KOPT-K1 (cell line): ENCODE measurements around the gene FAM111A.

Source experiments
- H3K27ac ChIP-seq: fragments of 200-600 bp; sonication (generic); 2 replicates; pipeline ENCODE4 v1.5.1; 2016; ENCODE audit warnings: antibody characterized with exemption, mild to moderate bottlenecking, low read depth, low read length; ENCODE audit not compliant: poor library complexity, severe bottlenecking
- H3K36me3 ChIP-seq: fragments of 200-600 bp; sonication (generic); 2 replicates; pipeline ENCODE4 v1.5.1; 2017; ENCODE audit warnings: antibody characterized with exemption, mild to moderate bottlenecking, low read length, moderate library complexity; ENCODE audit not compliant: insufficient read depth
- H3K9me3 ChIP-seq: fragments of 200-600 bp; sonication (generic); 2 replicates; pipeline ENCODE4 v1.5.1; 2017; ENCODE audit warnings: antibody characterized with exemption, low read length, mild to moderate bottlenecking; ENCODE audit not compliant: insufficient read depth, poor library complexity, severe bottlenecking

The FAM111A gene

DNA sequence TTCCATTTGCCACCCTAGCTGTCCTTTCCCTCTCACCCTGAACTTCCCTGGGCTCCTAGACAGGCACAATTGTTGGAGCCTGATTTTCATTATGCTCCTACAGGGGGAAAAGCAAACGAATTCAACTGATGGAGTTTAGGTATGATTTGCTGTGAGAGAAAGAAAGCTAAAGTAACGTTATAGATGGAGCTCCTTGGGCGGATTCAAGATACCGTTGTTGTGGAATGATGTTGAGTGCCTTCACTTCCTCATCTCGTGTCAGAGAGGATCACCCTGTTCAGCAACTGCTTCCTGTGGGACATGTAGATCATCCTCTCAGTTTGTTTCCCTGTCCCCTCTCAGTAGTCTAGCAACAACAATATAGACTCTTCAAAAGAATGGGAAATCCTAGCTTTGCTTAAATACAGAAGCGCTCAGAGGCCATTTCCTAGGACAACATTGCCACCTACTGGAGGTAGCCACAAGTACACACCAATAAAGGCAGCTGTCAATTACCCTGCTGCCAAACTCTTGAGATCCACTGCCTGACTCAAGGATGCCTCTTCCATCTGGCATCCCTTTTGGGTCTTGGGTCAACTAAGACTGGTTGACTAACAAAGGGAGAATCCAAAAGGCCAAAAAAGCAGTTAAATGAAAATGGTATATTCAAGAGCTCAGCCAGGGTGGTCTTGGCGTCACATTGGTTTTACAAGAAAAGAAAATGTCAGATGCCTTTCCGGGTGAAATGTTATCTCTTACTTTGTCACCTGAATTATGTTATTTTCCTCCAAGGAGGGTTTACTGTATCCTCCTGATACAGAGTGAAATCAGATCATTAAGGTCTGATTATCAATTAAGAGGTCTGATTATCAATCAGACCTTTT lies 15.8 kb downstream of the FAM111A start:
- H3K9me3 ChIP-seq: no peaks in the 10 kb centered on the region
- no peak overlapping the region for H3K27ac ChIP-seq
- peaks cover 18% of the 10 kb centered on the region for H3K36me3 ChIP-seq

- Histone ChIP-seq H3K9me3 (no peaks in the 10 kb centered on the region), H3K36me3 (no peaks in the 10 kb centered on the region), H3K27ac (no peak overlapping the region)
Measured at GRCh38 chr11:59164028-59164427, 21.4 kb downstream of the FAM111A start.

DNA sequence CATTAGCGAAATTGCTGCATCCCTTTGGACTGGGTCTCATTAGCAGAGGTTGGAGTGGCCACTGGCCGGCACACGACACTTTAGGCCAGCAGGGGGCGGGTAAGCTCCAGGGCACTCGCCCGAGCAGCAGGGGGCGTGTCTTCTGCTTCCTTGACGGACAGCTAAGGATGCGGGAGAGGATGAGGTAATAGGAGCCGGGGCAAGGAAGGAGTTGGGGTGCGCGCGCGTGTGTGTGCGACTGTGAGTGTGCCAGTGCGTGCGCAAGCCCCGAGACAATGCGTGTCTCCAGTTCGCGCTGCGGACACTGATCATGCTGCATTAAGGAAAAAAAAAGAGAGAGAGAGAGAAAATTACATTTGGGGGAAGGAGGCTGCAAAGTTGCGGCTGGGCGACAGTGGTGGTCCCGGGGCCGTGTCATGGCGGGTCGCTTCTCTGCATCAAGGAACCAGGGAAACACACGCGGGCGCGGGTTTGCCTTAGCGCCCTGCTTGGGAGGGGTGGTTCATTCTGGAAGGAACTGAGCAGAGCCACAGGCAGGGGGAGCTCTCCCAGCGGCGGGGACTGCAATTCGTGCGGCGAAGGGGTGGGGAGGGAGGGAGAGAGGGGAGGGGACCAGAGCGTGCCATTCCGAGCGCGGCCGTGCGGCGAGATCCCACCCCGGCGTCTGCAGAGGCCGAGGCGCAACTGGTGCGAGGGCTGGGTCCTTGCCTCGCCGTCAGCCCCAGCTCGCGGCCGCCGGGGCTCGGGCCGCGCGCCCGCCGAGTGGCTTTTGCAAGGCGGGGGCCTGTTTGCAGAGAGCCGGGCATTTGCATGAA lies 29.1 kb downstream of the FAM111A start, which contains the start of gene DTX4:
TSS of gene DTX4 (plus strand) at position 625 of the 815 bp plus-strand sequence. CDS start 464 bp downstream, outside the sequence.
- Histone ChIP-seq H3K9me3 (no peaks in the 10 kb centered on the region), H3K36me3 (no peaks in the 10 kb centered on the region), H3K27ac (no peak within 1 kb of the TSS)

DNA sequence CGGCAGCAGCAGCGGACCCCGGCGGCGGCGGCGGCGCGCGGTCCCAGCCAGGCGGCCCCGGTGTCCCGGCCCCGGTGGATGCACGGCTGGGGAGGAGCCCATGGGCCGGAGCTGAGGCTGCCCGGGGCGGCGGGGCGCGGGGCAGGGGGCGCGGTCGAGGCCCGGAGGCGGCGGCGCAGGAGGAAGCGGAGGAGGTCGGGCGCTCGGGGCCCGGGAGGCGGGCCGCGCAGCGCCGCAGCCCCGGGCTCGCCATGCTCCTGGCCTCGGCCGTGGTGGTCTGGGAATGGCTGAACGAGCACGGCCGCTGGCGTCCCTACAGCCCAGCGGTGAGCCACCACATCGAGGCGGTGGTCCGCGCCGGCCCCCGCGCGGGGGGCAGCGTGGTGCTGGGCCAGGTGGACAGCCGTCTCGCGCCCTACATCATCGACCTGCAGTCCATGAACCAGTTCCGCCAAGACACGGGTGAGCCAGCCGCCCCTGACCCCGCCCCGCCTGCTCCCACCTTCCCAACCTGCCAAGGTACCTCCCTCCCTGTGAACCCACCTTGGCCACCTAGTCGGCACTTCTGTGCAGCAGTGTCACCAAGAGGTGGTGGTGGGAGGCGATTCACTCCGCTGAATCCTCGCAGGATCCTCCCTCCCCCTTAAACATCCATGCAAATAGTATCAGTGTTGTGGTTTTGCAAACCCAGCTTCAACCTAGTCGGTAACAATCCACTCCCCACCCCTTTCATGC lies 29.9 kb downstream of the FAM111A start:
- Histone ChIP-seq H3K9me3 (no peaks in the 10 kb centered on the region), H3K27ac (no peak overlapping the region), H3K36me3 (no peaks in the 10 kb centered on the region)

- no peak overlapping the region for H3K27ac ChIP-seq
- no peaks in the 10 kb centered on the region for H3K9me3 ChIP-seq
- no peaks in the 10 kb centered on the region for H3K36me3 ChIP-seq
Measured at GRCh38 chr11:59173080-59173963, 30.7 kb downstream of the FAM111A start.

DNA sequence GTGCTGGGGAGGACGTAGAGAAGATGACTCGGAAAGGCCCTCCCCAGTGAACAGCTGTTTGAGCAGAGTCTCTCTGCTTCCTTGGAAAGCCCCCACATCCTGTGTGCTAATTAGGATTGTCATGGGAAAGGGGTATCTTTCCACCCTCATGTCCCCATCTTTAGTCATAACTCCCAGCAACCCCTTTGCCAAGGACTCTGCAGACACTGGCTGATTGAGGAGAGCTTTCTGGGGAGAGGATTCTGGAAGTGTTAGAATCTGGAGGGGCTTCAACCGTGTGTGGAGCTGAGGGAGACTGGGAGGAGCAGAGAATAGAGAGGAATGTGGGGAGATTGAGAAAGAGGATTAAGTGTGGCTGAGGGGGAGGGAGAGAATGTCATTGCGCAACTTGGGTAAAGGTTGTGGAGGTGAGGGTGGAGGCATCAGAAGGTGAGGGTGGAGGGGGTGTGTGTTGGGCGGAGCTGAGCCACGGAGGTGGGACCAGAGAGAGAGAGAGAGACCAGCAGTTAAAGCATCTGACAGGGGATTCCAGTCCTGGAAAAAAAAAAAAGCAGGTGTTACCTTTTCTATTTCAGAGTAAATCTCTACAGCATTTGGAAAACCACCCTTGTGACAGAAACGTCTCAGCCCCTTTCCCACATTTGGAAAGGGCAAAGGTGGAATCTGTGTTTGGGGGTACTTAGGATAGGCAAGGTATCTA lies 31.5 kb downstream of the FAM111A start:
- H3K27ac ChIP-seq: no peak overlapping the region
- H3K9me3 ChIP-seq: peaks cover 3% of the 10 kb centered on the region
- no peaks in the 10 kb centered on the region for H3K36me3 ChIP-seq

DNA sequence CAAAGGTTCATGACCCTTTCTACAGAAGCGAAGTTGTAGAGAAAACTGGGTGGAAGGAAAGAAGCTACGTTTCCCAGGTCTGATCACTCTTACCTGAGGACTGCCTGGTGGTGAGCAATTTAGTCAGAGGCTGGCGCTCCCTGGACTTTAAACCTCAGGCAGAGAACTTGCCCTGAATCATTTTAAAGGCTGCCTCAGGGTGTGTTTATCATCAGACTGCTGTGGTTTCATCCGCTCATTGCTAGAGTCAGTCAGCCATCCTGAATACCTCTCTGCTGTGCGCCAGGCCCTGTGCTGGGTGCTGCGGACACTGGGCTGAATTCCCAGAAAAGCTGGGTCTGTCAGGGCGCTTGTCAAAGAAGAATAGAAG lies 32.0 kb downstream of the FAM111A start:
- Histone ChIP-seq H3K36me3 (no peaks in the 10 kb centered on the region), H3K27ac (no peak overlapping the region), H3K9me3 (peaks cover 9% of the 10 kb centered on the region)

- Histone ChIP-seq H3K9me3 (peaks cover 11% of the 10 kb centered on the region), H3K36me3 (no peaks in the 10 kb centered on the region), H3K27ac (no peak overlapping the region)
Measured at GRCh38 chr11:59175091-59175501, 32.4 kb downstream of the FAM111A start.

GRCh38 chr11:59176330-59176729 lies 33.7 kb downstream of the FAM111A start:
- Histone ChIP-seq H3K27ac (no peak overlapping the region), H3K9me3 (peaks cover 11% of the 10 kb centered on the region), H3K36me3 (no peaks in the 10 kb centered on the region)

- Histone ChIP-seq H3K36me3 (no peaks in the 10 kb centered on the region), H3K9me3 (peaks cover 11% of the 10 kb centered on the region), H3K27ac (no peak overlapping the region)
Measured at GRCh38 chr11:59178402-59178801, 35.7 kb downstream of the FAM111A start.

DNA sequence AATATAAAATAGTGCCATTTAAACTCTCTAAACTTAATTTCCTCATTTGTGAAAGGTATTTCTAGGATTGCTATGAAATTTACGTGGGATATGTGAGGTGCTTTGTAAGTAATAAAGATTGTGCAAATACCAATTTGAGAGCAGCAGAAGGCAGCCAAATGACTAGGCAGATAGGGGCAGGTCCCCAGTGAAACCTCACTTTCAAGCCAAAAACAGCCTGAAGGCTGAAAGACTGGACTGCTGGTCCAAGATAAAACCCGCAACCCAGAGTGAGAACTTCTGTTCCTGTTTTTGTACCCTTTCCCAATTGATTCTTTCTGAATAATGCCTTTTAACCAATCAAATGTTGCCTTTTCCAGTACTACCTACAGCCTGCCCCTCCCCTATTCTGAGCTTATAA lies 36.5 kb downstream of the FAM111A start:
- no peaks in the 10 kb centered on the region for H3K36me3 ChIP-seq
- no peak overlapping the region for H3K27ac ChIP-seq
- peaks cover 11% of the 10 kb centered on the region for H3K9me3 ChIP-seq

DNA sequence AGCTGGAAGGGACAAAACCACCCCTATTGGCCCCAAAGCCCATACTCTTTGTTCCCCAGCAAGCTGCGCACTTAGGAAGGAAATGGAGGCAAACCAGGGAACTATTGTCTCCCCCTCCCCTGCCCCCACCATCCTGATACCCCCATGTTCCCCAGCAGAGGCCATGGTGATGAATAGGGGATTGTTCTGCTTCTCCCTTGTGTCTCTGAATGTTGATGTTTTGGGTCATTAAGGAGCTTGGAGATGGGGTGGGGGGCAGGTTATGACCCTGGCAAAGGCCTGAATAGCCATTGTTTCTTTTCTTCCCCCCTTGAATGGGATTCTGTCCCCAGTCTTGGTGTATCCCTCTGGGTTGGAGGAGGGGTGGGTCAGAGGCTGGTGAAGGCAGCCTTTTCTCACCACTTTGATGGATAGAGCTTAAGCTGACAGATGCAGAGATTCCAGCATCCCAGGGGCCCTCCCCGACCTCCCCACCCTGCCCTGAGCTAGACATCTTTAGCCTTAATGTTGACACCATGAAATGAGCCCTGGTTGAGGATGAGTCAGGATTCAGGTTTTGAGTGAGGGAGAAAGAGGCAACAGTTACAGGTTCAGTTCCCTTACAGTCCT lies 37.6 kb downstream of the FAM111A start:
- no peaks in the 10 kb centered on the region for H3K36me3 ChIP-seq
- H3K27ac ChIP-seq: no peak overlapping the region
- H3K9me3 ChIP-seq: peaks cover 11% of the 10 kb centered on the region

DNA sequence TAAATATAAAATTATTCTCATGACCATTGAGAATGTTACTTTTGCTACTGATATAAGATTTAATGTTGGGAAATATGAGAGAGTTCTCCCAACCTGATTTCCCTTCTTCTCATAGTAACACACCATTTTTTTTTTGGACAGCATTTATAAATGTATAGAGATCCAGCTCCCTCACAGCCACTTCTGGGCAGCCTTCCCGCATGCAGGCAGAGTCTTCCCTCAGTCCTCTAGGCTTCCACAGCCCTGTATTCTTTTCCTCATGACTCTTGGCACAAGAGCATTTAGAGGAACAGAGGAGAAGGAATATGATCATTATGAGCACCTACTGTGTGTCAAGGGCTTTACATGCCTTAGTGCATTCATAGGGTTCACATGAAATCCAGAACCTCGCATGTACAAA lies 38.3 kb downstream of the FAM111A start:
- H3K27ac ChIP-seq: no peak overlapping the region
- H3K36me3 ChIP-seq: no peaks in the 10 kb centered on the region
- peaks cover 11% of the 10 kb centered on the region for H3K9me3 ChIP-seq
